IMR-90 (cell line): ENCODE results near the gene DUSP2. TPM values are rescaled to one million over a fixed set of nuclear protein-coding genes. Genes with fewer than 3 reads are reported as not detected.

Experiments used
- ATAC-seq: fragments of 200-7000 bp; cut with Tn5 transposase; 2 replicates; pipeline ENCODE4 v1.9.1; 2020; ENCODE audit warnings: low read depth, mild to moderate bottlenecking, moderate library complexity
- BruUV-seq: library from RNA; stranded (reverse); fragments of 400-500 nt; replicated peaks from 2 replicates; lab custom pipeline; 2021; lab: Mats Ljungman, UMichigan
- CTCF ChIA-PET: fragments of 300-600 bp; formaldehyde crosslinking; extraction: SDS; loops from one replicate; lab custom pipeline; 2021; ENCODE audit warnings: antibody characterized with exemption; lab: Yijun Ruan, JAX
- POLR2A ChIA-PET: fragments of 300-600 bp; sonication (Branson Sonifier 250); formaldehyde crosslinking; loops from one replicate; lab custom pipeline; 2022; ENCODE audit warnings: antibody characterized with exemption; ENCODE audit not compliant: unreplicated experiment; lab: Charles Lee
- DNase-seq: peaks from one replicate; pipeline ENCODE4 v3.0.0; 2013
- H2AFZ ChIP-seq: replicated peaks from 2 replicates; pipeline ENCODE3; 2013; ENCODE audit warnings: low read length, mild to moderate bottlenecking; ENCODE audit not compliant: poor library complexity
- H2AK5ac ChIP-seq: 2 replicates; pipeline ENCODE4 v1.6.1; 2013; ENCODE audit warnings: low read depth, low read length, inconsistent platforms
- H2AK9ac ChIP-seq: replicated peaks from 2 replicates; pipeline ENCODE3; 2013; ENCODE audit warnings: mild to moderate bottlenecking, low read depth, low read length, moderate library complexity; ENCODE audit not compliant: poor library complexity
- H2BK120ac ChIP-seq: 2 replicates; pipeline ENCODE4 v1.6.1; 2013; ENCODE audit warnings: low read depth, low read length, inconsistent platforms
- H2BK15ac ChIP-seq: 3 replicates; pipeline ENCODE4 v1.6.1; 2013; ENCODE audit warnings: low read depth, low read length, inconsistent platforms
- H2BK20ac ChIP-seq: 2 replicates; pipeline ENCODE4 v1.6.1; 2013; ENCODE audit warnings: low read depth, mild to moderate bottlenecking, inconsistent platforms, low read length, moderate library complexity
- H2BK5ac ChIP-seq: 2 replicates; pipeline ENCODE4 v1.6.1; 2013; ENCODE audit warnings: mild to moderate bottlenecking, low read depth, low read length, inconsistent platforms; ENCODE audit not compliant: poor library complexity, severe bottlenecking
- H3K14ac ChIP-seq: replicated peaks from 2 replicates; pipeline ENCODE4 v1.6.1; 2013; ENCODE audit warnings: low read depth, low read length, inconsistent platforms
- H3K18ac ChIP-seq: 2 replicates; pipeline ENCODE4 v1.6.1; 2013; ENCODE audit warnings: low read depth, low read length, control low read depth
- H3K23ac ChIP-seq: 2 replicates; pipeline ENCODE4 v1.6.1; 2013; ENCODE audit warnings: low read depth, low read length, inconsistent platforms
- H3K27ac ChIP-seq: 2 replicates; pipeline ENCODE4 v1.5.1; 2013; ENCODE audit warnings: mild to moderate bottlenecking, control low read depth, low read length; ENCODE audit not compliant: insufficient read depth
- H3K27me3 ChIP-seq: 2 replicates; pipeline ENCODE4 v1.6.1; 2013; ENCODE audit warnings: low read length; ENCODE audit not compliant: control insufficient read depth, insufficient read depth
- H3K36me3 ChIP-seq: 2 replicates; pipeline ENCODE4 v1.6.1; 2013; ENCODE audit warnings: low read length, mixed read lengths; ENCODE audit not compliant: control insufficient read depth, insufficient read depth
- H3K4ac ChIP-seq: 2 replicates; pipeline ENCODE4 v1.6.1; 2013; ENCODE audit warnings: low read depth, low read length, inconsistent platforms
- H3K4me1 ChIP-seq: 2 replicates; pipeline ENCODE4 v1.6.1; 2013; ENCODE audit warnings: low read length, mixed read lengths; ENCODE audit not compliant: control insufficient read depth, insufficient read depth
- H3K4me2 ChIP-seq: 2 replicates; pipeline ENCODE4 v1.6.1; 2013; ENCODE audit warnings: low read depth, mild to moderate bottlenecking, control low read depth, low read length, moderate library complexity
- H3K4me3 ChIP-seq: 2 replicates; pipeline ENCODE4 v1.5.1; 2013; ENCODE audit warnings: low read depth, mild to moderate bottlenecking, control low read depth, low read length, moderate library complexity; ENCODE audit not compliant: insufficient read depth
- H3K56ac ChIP-seq: 2 replicates; pipeline ENCODE4 v1.6.1; 2013; ENCODE audit warnings: low read length, inconsistent platforms; ENCODE audit not compliant: insufficient read depth; ENCODE audit errors: extremely low read depth
- H3K79me1 ChIP-seq, 2 experiments: 2 replicates each; pipeline ENCODE4 v1.6.1; 2013; ENCODE audit warnings: low read length in 2 of 2, inconsistent platforms in 1 of 2, low read depth in 1 of 2
- H3K9ac ChIP-seq: 2 replicates; pipeline ENCODE4 v1.6.1; 2013; ENCODE audit warnings: low read depth, low read length, control low read depth
- H3K9me1 ChIP-seq: 2 replicates; pipeline ENCODE4 v1.6.1; 2013; ENCODE audit warnings: low read length, inconsistent platforms; ENCODE audit not compliant: insufficient read depth
- H3K9me3 ChIP-seq: 2 replicates; pipeline ENCODE4 v1.6.1; 2013; ENCODE audit warnings: low read length; ENCODE audit not compliant: control insufficient read depth, insufficient read depth
- H4K20me1 ChIP-seq: 2 replicates; pipeline ENCODE4 v1.6.1; 2013; ENCODE audit warnings: low read length, inconsistent platforms; ENCODE audit not compliant: insufficient read depth
- H4K5ac ChIP-seq: 2 replicates; pipeline ENCODE4 v1.6.1; 2013; ENCODE audit warnings: mild to moderate bottlenecking, low read depth, low read length, control low read depth
- H4K8ac ChIP-seq, 2 experiments: 2 replicates each; pipeline ENCODE4 v1.6.1; 2013; ENCODE audit warnings: low read depth in 2 of 2, low read length in 2 of 2, control low read depth in 1 of 2, inconsistent platforms in 1 of 2
- H4K91ac ChIP-seq: 2 replicates; pipeline ENCODE4 v1.6.1; 2013; ENCODE audit warnings: low read depth, low read length, inconsistent platforms; ENCODE audit not compliant: insufficient read depth
- CHD1 ChIP-seq: IDR thresholded peaks from 2 replicates; pipeline ENCODE4 v1.6.1; 2012; ENCODE audit warnings: low read depth, low read length, improper control_type of control experiment
- ELK1 ChIP-seq: fragments of 150-350 bp; IDR thresholded peaks from 2 replicates; pipeline ENCODE4 v1.6.1; 2016; ENCODE audit warnings: low read depth, mild to moderate bottlenecking, low read length, moderate library complexity, borderline replicate concordance
- MAZ ChIP-seq: IDR thresholded peaks from 2 replicates; pipeline ENCODE4 v1.6.1; 2012; ENCODE audit warnings: low read depth, mild to moderate bottlenecking, low read length, improper control_type of control experiment, moderate library complexity, borderline replicate concordance
- MXI1 ChIP-seq: IDR thresholded peaks from 2 replicates; pipeline ENCODE4 v1.6.1; 2012; ENCODE audit warnings: low read depth, mild to moderate bottlenecking, low read length, moderate library complexity, borderline replicate concordance
- NFE2L2 ChIP-seq: fragments of 150-350 bp; IDR thresholded peaks from 2 replicates; pipeline ENCODE4 v1.6.1; 2016; ENCODE audit warnings: low read depth, mild to moderate bottlenecking, low read length
- POLR2A ChIP-seq: IDR thresholded peaks from 2 replicates; pipeline ENCODE4 v1.6.1; 2012; ENCODE audit warnings: mild to moderate bottlenecking, low read depth, low read length
- RAD21 ChIP-seq: IDR thresholded peaks from 2 replicates; pipeline ENCODE4 v1.6.1; 2012; ENCODE audit warnings: low read length, improper control_type of control experiment
- RCOR1 ChIP-seq: IDR thresholded peaks from 2 replicates; pipeline ENCODE4 v1.6.1; 2012; ENCODE audit warnings: mild to moderate bottlenecking, low read length, improper control_type of control experiment; ENCODE audit not compliant: insufficient replicate concordance
- RFX5 ChIP-seq: IDR thresholded peaks from 2 replicates; pipeline ENCODE4 v1.8.0; 2012; ENCODE audit warnings: low read depth, mild to moderate bottlenecking, low read length, moderate library complexity
- SMC3 ChIP-seq: fragments of 150-350 bp; IDR thresholded peaks from 2 replicates; pipeline ENCODE4 v1.6.1; 2016; ENCODE audit warnings: low read depth, mild to moderate bottlenecking, antibody characterized with exemption, low read length, moderate library complexity
- USF2 ChIP-seq: fragments of 150-350 bp; IDR thresholded peaks from 2 replicates; pipeline ENCODE4 v1.6.1; 2017; ENCODE audit warnings: mild to moderate bottlenecking, antibody characterized with exemption, low read length, low read depth
- WGBS, 2 experiments: methylation state at CpG; one replicate each; pipeline versions ENCODE4 v1.1.5 to v1.1.7; 2013; ENCODE audit warnings: missing lambda C conversion rate in 2 of 2; ENCODE audit not compliant: insufficient read length in 1 of 2; ENCODE audit errors: extremely low coverage in 2 of 2; 5-methylcytosine and 5-hydroxymethylcytosine counted together
- dilution Hi-C: fragments of 300-500 bp; cut with HindIII; formaldehyde crosslinking; loops from one replicate; pipeline ENCODE4 v1.14.3; 2018; ENCODE audit warnings: low sequenced_read_pairs; ENCODE audit not compliant: unreplicated experiment
- in situ Hi-C: fragments of 300-500 bp; cut with MboI; formaldehyde crosslinking; loops from 3 replicates; pipeline ENCODE4 v1.14.3; 2019; ENCODE audit warnings: low sequenced_read_pairs, inconsistent platforms, mixed read lengths
- intact Hi-C: fragments of 100-400 bp; cut with micrococcal nuclease; formaldehyde crosslinking; loops from 2 replicates; pipeline ENCODE4 v1.10.0; 2022
- polyA plus RNA-seq, 3 experiments: library from polyadenylated mRNA; depleted of rRNA; stranded (reverse); fragments of >200 nt; gene quantifications; 2 replicates each; pipeline ENCODE4 v1.2.3, GENCODE V29; 2012; ENCODE audit warnings: low replicate concordance in 1 of 3
- total RNA-seq: library from RNA; depleted of rRNA; stranded (reverse); fragments of >200 nt; gene quantifications from 2 replicates; pipeline ENCODE4 v1.2.3, GENCODE V29; 2012
- TF ChIP-seq, protein P1 (sequence below): conservative IDR thresholded peaks from 2 replicates; pipeline ENCODE4 v1.5.1; 2012; ENCODE audit warnings: mild to moderate bottlenecking, low read depth, low read length, improper control_type of control experiment

Gene DUSP2
- total and polyA plus RNA-seq, 2 of the 4 experiments (the other 2 are of a cell fraction), result 1.8 to 3.8 TPM

DNA sequence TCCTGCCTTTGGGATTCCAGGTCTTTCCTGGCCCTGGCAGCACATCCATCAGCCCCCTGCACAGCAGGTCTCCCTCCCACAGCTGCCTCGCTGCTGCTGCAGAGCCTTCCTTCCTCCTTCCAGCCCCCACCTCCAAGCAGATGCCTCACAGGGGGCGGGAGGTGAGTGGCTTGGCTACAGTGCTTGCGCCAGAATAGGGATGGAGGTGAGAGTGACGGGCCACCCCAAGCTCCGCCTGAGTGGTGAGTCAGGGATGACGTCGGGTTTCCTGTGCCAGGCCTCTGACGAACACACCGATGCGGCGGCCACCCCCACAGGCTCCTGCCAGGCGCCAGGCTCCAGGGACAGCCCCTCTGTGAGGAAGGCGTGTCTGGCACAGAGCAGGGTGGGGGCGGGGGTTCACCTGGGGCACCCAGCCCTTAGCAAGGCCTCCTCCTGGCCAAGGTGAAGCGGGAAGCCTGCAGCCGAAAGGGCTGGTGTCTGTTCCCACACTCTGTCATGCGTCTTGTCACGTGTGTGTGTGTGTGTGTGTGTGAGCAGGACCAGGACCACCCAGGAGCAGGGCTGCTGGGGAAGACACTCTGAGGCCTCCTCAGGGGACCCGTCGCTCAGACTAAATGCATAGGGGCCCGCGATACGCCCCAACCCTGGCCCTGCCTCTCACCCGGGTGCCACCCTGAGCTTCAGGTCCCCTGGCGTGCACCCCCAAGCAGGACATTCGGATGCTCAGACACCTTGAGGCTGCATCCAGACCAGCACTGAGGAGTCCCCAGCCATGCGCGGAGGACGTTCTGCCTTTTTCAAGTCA is 3.4 kb upstream of the DUSP2 start:
- BruUV-seq, result no TSS peak
- H2BK15ac ChIP-seq, result peak overlapping the region; percentile 45; the same call in 1 of the 3 replicates
- H4K91ac ChIP-seq, result 0 out of 2 replicates have a peak overlapping the region, but pooled peaks have one; percentile 54
- peaks cover 5% of the 10 kb centered on the region; the same call in 1 of the 2 replicates for H3K4me1 ChIP-seq
- peak overlapping the region; percentile 30 for H2BK120ac ChIP-seq
- no peak overlapping the region for H3K4me3 ChIP-seq
- no peaks in the 10 kb centered on the region for H3K27me3 ChIP-seq
- H2BK5ac ChIP-seq, result no peak overlapping the region
- no peak overlapping the region for H3K56ac ChIP-seq
- peak overlapping the region; percentile 54 for H3K4ac ChIP-seq
- H3K27ac ChIP-seq, result no peak overlapping the region; the same call in 1 of the 2 replicates
- H4K8ac ChIP-seq, result peak overlapping the region; percentile 70 to 84; a peak in 3 of 4 replicates
- no peaks in the 10 kb centered on the region for H3K9me1 ChIP-seq
- no peaks in the 10 kb centered on the region for H3K9me3 ChIP-seq
- dilution Hi-C loops (no loop called here), intact Hi-C loops (loop anchor here (5.0 kb wide), 1 partner anchor 59 kb away; the partner anchor contains the start of gene STARD7), in situ Hi-C loops (no loop called here)
- H2AFZ ChIP-seq, result peak overlapping the region; percentile 92
- no peaks in the 10 kb centered on the region for H3K36me3 ChIP-seq
- peak overlapping the region; percentile 37 for H2AK9ac ChIP-seq
- H4K5ac ChIP-seq, result peak overlapping the region; percentile 70
- POLR2A ChIA-PET, result no interaction called here
- DNase-seq (peak; percentile 96), ATAC-seq (peak; percentile 67)
- no peak overlapping the region for H3K9ac ChIP-seq
- 0 out of 2 replicates have a peak overlapping the region, but pooled peaks have one; percentile 12 for H3K14ac ChIP-seq
- no peak overlapping the region; the same call in 1 of the 2 replicates for H2BK20ac ChIP-seq
- peak overlapping the region; percentile 27; the same call in 1 of the 2 replicates for H3K18ac ChIP-seq
- no peaks in the 10 kb centered on the region; the same call in 1 of the 2 replicates for H4K20me1 ChIP-seq
- peaks cover 0 to 4% of the 10 kb centered on the region in 2 experiments; a peak in 1 of 4 replicates for H3K79me1 ChIP-seq
- peak overlapping the region; percentile 20; the same call in 1 of the 2 replicates for H3K4me2 ChIP-seq
- CTCF ChIA-PET, result interaction anchor here (1.5 kb wide), 1 partner anchor 26 kb away, joined by 4 read pairs; no protein-coding TSS in a partner anchor
- peak overlapping the region; percentile 15; the same call in 1 of the 2 replicates for H2AK5ac ChIP-seq
- no peak overlapping the region; the same call in 1 of the 2 replicates for H3K23ac ChIP-seq
- WGBS, 2 experiments, result 47% methylated on average over 5 of the region's 29 CpGs; no CpG with 5 or more reads in 1 of the 2 experiments
- TF ChIP-seq USF2 (peak; percentile 44; the same call in 1 of the 2 replicates), MXI1 (no peak), NFE2L2 (no peak), ELK1 (no peak), CHD1 (no peak), SMC3 (0 out of 2 replicates have a peak, but pooled peaks have one; percentile 12), MAZ (peak; percentile 96), POLR2A (no peak), RFX5 (no peak), RCOR1 (peak; percentile 9), RAD21 (no peak)
- TF ChIP-seq, protein P1, sequence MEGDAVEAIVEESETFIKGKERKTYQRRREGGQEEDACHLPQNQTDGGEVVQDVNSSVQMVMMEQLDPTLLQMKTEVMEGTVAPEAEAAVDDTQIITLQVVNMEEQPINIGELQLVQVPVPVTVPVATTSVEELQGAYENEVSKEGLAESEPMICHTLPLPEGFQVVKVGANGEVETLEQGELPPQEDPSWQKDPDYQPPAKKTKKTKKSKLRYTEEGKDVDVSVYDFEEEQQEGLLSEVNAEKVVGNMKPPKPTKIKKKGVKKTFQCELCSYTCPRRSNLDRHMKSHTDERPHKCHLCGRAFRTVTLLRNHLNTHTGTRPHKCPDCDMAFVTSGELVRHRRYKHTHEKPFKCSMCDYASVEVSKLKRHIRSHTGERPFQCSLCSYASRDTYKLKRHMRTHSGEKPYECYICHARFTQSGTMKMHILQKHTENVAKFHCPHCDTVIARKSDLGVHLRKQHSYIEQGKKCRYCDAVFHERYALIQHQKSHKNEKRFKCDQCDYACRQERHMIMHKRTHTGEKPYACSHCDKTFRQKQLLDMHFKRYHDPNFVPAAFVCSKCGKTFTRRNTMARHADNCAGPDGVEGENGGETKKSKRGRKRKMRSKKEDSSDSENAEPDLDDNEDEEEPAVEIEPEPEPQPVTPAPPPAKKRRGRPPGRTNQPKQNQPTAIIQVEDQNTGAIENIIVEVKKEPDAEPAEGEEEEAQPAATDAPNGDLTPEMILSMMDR, result no peak
